HG02798 (cell line): ENCODE data around the gene ZNF236.

Source experiments
- ATAC-seq: cut with Tn5 transposase; IDR thresholded peaks from one replicate; pipeline ENCODE4 v1.9.1; 2021; ENCODE audit warnings: mild to moderate bottlenecking; ENCODE audit not compliant: unreplicated experiment, poor library complexity

ZNF236 gene

DNA sequence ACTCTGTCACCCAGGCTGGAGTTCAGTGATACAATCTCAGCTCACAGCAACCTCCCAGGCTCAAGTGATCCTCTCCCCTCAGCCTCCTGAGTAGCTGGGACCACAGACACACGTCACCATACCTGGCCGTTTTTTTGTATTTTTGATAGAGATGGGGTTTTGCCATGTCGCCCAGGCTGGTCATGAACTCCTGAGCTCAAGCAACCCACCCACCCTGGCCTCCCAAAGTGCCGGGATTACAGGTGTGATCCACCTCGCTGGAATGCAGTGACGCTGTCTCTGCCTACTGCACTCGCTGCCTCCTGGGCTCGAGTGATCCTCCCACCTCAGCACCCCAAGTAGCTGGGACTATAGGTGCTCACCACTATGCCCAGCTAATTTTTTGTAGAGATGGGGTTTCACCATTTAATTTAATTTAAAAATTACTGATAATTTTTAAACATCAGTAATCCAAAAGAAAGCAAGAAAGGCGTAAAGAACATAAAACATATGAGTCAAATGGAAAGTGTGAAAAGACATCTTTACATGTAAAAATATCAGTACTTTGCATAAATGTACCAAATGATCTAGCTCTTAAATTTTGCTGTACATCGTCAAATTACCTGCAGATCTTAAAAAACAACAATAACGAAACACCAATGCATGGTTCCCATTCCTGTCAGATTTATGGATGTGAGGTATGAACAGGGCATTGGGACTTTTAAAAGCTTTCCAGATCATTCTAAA, 2.8 kb upstream of the ZNF236 start:
- ATAC-seq, result no peak

DNA sequence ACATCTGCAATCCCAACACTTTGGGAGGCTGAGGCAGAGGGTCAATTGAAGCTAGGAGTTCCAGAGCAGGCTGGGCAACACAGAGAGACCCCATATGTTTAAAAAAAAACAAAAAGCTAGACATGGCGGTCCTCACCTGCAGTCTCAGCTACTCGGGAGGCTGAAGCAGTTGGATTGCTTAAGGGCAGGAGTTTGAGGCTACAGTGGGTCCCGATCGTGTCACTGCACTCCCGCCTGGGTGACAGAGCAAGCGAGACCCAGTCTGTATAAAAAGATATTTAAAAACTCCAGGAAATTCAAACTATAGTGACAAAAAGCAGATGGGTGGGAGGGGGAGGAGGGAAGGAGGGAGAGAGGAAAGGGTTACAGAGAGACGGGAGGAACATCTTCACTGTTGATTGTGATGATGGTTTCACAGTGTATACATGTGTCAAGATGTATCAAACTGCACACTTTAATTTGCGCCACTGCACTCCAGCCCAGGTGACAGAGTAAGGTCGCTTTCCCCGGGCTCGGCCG, 942 bp upstream of the ZNF236 start:
- no peak for ATAC-seq

DNA sequence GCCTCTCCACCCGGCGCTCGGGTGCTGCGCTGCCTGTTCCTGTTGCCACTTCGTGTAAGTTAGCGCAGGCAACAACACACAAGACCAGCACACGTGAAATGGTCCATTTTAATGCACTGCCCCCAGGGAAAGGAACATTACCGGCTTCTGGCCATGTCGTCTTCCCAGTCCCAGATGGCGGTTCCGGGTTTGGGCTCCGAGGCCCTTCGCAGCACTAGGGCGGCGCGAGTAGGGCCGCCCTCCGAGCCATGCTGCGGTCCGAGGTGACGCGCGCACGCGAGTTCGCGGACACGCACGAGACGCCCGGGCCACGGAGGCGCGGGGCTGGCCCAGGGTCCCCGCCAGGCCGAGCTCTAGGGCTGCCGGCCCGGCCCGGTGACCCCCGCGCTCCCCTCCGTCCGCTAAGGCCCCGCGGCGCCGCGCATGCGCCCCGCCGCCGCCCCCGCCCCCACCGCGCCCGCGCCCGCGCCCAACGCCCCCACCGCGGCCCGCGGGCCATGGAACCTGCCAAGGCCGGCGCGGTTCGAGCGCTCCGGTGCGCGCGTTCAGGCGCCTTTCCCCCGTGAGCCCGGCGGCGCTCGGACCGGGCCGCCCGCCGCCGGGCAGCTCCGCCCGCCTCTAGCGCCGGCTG, 367 bp upstream of the ZNF236 start:
- ATAC-seq, result peak; percentile 43

DNA sequence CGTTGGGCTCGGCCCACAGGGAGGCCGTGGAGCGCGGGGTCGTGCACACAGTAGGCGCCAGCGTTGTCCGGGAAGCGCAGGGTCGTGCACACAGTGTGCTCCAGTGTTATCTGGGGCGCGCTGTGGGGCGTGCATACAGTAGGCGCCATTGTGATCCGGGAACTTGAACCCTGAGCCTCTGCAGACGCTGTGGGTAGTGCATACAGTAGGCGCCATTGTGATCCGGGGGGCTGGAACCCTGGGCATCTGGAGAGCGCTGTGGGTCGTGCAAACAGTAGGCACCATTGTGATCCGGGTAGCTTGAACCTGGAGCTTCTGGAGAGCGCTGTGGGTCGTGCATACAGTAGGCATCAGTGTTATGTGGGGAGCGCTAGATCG, 793 bp downstream of the ZNF236 start:
- no peak for ATAC-seq

DNA sequence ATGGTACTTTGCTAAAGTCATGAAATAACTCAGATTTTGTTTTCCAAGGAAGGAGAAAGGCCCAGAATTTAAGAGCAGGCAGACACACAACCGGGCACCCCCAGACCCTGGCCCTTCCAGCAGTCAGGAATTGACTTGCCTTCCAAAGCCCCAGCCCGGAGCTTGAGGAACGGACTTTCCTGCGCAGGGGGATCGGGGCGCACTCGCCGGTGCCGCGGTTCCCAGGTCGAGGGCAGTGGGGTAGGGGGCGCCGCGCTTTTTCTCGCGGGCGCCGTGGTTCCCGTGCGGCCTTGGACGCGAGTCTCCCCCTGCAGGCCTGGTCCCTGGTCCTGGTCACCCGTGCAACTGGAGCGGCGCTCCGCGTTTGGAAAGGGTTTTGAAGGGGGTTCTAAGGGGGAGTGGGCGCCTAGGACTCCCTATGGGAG, 1.2 kb downstream of the ZNF236 start:
- no peak for ATAC-seq

DNA sequence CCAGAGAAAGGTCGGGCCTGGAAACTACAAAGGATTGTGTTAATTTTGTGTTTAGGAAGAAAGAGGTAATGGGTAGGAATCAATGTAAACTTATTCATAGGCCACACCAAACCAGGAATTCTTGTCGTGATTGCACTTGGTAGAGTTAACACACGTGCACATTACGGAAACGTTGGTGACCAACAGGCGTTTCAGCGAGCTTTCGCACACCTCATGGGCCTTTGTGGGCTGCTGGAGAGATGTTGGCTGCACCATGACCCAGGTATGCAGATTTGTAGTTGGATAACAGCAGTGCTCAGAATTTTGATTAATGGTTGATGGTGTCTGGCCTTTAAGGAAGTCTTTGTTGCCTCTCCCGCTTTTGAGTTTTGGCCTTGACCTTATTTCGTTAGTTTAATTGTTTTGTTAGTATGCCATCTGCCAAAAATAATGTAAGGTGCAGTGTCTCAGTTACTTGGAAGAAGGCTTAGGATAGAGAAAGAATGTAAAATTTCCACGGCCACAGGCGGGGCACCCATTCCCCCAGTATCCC, 1.9 kb downstream of the ZNF236 start:
- no peak for ATAC-seq

DNA sequence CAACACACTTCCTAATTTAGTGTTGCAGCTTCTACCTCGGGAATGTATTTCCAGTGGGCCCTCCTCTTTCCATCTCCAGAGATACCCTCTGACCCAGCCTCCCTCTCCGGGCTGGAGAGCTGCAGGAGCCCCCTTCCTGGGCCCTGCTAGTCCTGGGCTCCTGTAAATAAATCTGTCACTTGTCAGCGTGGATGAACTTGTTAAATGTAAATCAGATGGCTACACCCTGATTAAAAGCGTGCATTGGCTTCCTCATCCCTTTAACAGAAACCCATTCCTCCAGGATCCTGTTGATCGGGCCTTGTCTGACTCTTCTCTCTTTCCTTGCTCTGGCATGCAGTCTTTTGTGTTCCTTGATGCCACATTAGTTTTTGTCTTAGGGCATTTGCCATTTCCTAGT, 2.4 kb downstream of the ZNF236 start:
- ATAC-seq, result no peak

DNA sequence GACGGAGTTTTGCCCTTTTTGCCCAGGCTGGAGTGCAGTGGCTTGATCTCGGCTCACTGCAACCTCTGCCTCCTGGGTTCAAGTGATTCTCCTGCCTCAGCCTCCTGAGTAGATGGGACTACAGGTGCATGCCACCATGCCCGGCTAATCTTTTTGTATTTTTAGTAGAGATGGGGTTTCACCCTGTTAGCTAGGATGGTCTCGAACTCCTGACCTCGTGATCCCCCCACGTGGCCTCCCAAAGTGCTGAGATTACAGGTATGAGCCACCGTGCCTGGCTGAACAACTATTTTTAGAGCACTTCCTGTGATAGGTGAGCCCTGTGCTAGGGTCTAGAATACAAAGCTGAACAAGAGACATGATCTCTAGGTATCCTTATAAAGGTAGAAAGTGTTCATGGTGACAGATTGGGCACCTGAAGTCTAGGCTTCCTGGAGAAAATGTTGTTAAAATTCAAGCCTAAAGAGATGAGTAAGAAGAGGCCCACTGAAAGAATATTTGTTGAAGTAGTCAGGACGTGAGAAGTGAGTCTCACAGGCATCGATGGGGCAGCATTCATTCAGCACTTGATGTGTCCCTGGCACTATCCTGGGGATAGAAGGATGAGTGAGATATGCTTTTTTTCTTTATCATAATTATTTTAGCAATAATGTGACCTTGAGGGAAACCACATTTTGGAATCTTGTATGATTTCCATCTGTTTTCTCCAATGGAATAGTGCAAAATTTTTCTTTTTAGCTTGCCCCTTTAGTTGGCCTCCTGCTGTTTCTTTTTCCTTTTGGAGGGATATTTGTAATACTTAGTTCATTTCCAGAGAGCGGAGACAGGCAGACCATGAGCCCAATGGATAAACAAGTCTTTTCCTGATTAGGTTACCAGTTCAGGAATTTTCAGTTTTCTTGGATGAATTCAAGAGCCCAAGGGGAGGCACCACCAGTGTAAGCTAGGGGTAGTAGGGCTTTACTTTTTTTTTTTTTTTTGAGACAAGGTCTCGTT, 5.1 kb downstream of the ZNF236 start:
- no peak for ATAC-seq

DNA sequence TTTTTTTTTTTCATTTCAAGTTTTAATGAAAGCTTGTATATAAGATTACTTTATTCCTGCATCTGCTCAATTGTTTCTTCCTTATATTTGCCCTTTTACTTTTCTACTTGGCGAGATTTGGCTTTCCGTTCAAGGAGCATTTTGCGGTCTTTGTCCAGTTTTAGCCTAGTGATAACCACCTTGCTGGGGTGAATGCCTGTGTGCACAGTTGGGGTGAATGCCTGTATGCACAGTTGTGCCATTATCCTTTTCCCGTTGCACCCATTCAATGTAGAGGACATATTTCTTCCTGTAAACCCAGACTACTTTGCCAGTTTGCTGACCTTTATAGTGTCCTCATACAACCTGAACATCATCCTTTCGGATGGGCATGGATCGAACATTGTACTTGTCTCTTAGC, 12.0 kb downstream of the ZNF236 start:
- no peak for ATAC-seq

DNA sequence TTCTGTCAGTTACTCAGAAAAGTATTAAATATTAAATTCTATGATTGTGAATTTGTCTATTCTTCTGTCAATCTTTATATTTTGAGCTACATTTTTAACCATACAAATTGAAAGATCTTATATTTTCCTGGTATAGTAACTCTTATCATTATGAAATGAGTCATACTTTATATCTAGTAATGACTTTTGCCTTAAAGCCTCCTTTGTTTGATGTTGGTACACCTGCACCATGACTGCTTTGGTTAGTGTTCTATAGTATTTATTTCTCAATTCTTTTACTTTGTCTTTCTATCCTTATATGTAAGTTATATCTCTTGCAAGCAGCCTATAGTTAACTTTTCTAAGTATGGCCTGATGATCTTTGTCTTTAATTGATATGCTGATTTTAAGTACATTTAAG, 13.0 kb downstream of the ZNF236 start:
- no peak for ATAC-seq

DNA sequence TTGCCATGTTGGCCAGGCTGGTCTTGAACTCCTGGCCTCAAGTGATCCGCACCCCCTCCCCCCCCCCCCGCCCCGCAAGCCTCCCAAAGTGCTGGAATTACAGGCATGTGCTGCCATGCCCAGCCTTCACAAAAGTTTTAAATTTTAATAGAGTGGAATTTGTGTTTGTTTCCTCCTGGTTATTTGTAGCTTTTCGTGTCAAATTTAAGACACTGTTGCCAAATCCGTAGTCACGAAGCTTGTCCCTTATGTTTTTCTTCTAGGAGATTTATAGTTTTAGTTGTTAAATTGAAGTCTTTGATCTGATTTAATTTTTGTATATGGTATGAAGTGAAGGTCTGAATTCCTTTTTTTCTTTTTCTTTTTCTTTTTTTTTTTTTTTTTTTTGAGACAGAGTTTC, 14.7 kb downstream of the ZNF236 start:
- ATAC-seq, result no peak

DNA sequence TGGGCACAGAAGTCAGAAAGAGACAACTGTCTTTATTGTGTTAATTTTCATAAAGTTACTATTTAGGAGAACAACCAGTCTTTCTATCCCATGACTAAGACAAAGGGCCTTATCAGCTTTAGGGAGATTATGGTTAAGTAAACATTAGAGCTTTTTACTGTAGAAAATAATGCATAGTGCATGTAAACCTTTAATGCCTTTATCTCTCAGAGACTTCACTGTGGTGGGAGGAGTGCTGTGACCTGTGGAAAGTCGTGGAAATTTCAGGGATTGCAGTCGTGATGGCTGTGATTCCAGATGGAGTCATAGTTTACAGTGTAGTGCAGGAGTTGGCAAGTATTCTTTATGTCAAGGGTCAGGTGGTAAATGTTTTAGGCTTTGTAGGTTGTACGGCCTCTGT, 15.8 kb downstream of the ZNF236 start:
- ATAC-seq, result no peak

DNA sequence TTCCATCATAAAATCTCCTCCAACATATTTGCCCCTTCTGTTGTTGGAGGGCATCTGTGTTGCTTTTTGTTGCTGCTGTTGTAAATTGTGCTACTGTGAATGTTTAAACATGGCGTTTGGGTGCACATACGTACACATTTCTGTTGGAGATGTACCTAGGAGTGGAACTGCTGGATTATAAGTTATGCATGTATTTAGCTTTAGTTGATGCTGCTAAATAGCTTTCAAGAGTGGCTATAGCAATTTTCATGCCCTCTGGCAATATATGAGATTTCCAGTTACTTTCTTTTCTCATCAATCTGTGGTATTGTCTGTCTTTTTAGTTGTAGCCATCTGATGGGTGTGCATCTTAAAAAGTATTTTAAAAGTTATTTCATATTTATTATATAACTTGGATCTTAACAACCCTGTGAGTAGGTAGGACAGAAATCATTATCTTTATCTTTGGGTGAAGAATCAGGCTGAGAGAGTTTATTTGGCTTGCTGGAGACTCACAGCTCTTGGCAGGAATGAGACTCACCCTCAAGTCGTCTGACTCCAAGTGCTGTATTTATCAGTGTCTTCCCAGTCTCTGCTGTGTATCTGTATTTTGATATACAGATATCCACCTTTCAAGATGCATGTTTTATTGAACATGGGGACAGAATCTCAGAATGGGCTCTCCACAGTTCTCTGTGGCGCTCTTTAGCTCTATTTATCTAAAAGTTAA, 16.9 kb downstream of the ZNF236 start:
- no peak for ATAC-seq

DNA sequence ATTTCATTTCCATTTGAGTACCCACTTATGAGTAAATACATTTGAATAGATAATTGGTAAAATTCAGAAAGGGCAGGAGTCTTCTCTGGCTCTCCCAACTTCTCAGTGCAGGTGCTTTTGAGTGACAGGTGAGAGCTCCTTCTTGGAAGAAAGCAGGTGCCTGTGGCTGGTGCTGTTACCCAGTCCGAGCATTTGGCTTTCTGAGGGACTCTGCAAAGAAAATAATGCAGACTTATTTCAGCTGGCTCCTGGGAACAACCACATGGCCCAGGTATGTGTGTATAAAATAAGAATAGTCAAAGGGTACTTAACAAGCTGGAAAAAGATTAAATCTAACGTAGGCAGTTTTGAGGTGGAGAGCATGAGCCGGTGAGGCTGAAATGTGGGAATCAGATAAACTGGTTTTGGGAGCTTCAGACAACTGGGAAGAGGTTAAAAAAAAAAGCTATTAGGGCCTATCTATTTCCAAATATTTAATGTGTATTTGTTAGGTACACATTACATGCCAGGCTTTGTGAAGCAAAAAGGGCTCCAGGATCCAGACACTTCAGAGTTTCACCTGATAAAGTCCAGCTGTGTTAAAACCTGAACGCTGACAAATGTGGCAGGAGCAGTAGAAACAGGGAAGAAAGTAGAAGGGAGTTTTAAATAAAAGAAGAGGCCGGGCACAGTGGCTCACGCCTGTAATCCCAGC, 20.6 kb downstream of the ZNF236 start:
- ATAC-seq, result no peak

DNA sequence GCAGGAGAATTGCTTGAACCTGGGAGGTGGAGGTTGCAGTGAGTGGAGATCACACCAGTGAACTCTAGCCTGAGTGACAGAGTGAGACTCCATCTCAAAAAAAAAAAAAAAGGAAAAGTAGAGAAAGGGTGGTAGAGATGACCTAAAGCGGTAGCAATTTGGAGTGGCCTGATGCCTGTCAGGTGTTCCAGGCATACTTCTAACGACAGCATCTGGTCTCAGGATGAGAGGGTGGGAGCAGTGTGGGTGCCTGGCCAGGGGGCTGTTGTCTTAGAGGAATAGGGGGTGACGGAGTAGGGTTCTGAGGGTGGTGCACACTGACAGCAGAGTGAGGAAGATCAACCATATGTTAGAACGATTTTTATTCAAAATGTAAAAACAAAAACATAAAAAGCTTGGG, 21.8 kb downstream of the ZNF236 start:
- ATAC-seq, result no peak

DNA sequence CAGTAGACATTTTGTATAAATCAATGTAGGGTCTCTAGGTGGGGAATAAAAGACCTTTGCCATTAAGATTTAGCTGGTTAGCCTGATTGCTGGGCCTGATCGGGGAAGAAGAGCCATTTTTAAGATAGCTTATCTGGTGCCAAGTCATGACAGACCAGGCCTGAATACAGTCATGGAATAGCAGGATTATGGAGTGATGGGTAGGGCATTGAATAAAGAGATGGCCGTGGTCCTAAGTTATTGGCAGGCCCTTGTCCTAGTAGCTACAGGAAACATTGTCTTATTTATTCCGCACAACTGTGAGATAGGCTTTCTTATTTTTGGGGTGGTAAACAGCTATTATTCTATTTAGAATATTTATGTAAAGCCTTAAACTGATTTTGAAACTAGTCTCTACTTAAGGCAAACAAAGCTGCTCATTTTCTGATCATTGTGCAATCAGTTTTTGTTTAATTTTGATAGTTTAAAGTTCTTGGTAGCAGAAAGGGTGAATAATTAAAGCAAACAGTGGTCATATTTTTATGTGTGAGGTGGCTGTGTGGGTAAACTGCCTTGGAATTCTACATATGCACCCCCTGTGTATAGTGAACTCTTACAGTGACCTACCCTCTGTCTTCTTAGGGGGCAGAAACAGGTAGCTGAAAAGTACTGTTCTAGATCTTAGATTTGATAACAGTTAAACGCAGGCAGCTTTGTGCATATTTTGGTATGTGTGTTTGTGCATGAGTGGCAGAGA, 22.6 kb downstream of the ZNF236 start:
- ATAC-seq, result no peak

DNA sequence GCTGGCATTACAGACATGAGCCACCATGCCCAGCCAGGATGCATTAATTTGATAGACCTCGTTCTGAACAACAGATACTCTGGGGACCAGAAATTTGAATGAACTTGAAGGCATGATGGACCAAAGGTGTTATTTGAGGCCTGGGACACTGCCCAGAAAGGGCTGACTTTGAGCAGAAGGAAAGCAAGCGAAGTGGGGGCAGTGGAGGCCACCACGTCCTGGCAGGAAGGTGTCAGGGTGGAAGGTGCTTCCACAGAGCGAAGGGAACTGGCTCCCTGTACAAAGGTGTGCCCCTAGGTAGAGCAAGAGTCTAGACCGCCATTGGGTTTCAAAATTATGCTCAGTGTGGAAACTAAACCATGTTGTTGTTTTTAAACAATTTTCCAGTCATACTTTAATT, 23.9 kb downstream of the ZNF236 start:
- ATAC-seq, result no peak

DNA sequence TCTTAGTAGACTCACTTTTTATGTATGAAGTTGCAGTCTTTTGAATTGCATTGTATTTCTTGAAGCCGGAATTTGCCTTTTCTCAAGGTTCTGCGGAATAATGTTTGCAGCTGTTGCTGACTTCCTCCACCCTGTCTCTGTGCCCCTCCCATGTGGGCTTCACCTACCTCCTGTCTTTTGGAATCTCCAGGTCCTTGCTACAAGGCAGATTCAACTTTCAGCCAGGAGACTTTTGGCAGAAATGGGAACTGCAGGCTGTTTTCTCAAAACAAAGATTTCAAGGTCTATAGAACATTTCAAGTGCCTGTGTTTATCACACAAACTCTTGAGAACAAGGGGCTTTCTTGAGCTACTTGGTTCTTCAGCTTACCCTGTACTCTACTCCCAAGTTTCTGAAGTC, 25.6 kb downstream of the ZNF236 start:
- ATAC-seq, result no peak

DNA sequence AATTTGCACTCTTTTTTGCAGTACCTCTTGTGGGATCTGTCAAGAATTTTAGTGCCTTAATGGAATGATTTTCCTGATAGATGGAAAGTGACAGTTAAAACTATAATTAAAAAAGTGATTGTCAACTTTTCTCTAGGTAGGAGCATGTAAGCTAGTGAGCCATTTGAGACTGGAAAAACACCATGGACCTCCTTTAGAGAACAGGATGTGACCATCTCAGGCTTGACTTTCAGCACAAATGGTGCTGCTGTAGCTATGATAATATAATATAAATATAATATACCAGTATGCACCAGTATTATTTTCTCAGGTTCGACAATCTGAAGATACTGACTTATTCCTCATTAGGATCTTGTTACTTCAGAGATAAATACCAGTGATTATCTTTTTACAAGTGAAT, 27.8 kb downstream of the ZNF236 start:
- ATAC-seq, result no peak
